GM19240 (cell line): ENCODE data around the gene EBNA1BP2.
"Not testable (repeated sequence)": the region's sequence is repeated elsewhere in the genome, so short reads cannot be mapped to it uniquely, and the experiment has no call there.

Experiments used
- DNase-seq: peaks from one replicate; pipeline ENCODE4 v3.0.0; 2011; ENCODE audit warnings: low spot score; ENCODE audit not compliant: insufficient read length

EBNA1BP2 gene, protein sequence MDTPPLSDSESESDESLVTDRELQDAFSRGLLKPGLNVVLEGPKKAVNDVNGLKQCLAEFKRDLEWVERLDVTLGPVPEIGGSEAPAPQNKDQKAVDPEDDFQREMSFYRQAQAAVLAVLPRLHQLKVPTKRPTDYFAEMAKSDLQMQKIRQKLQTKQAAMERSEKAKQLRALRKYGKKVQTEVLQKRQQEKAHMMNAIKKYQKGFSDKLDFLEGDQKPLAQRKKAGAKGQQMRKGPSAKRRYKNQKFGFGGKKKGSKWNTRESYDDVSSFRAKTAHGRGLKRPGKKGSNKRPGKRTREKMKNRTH

GRCh38 chr1:43171876-43172526, at the start of gene EBNA1BP2, which contains the start of gene CFAP57:
TSS of gene EBNA1BP2 (minus strand) at chr1:43172290. CDS start at chr1:43172118, 172 bp downstream.
TSS of gene CFAP57 (plus strand) at chr1:43172330. CDS start at chr1:43172754, 424 bp downstream.
- peak; percentile 84 for DNase-seq

DNA sequence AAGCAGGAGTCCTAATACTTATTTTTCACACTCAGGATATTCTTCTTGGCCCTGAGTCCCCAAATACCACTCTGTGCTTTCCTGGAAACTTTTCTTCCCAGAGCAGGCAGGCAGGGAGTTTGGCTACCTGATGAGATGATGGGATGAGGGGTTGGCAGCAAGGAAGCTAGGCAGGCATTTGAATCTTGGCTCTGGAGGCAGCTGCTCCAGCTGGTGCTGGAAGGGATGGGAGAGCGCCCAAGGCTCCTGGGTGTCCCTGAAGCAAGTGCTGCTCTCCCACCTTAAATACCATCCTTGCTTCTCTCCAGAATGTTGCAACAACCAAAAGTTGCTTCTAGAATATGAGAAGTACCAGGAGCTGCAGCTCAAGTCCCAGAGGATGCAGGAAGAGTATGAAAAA, 49.7 kb upstream of the EBNA1BP2 start:
- no peak for DNase-seq

DNA sequence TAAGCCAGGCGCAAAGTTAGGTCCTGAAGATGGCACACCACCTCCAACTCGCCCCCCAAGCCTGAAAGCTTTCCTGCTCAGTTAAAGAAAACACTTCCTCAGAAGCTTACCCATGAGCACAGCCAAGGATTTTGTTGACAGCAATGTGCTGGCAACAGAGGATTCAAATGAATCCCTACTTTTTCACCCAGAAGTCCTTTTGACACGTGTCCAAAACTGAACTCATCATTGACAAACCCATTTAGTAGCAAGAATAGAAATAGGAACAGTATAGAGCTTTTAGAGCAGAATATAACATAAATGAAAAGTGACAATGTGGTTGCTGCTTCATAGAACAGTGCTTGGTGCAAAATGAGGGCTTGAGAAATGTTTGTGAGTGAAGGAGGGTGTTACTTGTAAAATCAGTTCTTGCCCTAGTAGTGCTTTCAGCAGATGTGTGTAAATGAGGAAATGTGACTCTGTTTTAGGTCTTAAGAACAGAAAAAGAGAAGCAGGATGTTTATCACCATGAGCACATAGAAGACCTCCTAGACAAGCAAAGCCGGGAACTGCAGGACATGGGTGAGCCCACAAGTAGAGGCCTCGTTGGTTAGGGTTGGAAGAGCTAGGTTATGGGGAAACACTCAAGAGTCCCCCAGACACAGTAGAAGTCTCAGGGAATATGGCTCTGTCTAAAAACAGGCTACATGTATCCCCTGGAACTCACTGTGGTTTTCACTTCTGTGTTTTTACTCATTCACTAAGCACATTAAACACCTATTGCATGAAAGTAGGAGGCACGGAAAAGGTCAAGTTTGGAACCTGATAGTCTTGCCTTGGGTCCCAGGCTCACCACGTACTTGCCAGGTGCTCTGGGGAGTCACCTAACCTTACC, 49.1 kb upstream of the EBNA1BP2 start:
- DNase-seq: peak; percentile 27

GRCh38 chr1:43217747-43218146, 45.7 kb upstream of the EBNA1BP2 start:
- no peak for DNase-seq

- no peak for DNase-seq
These were observed 42.7 kb upstream of the EBNA1BP2 start for GRCh38 chr1:43214501-43215444.

DNA sequence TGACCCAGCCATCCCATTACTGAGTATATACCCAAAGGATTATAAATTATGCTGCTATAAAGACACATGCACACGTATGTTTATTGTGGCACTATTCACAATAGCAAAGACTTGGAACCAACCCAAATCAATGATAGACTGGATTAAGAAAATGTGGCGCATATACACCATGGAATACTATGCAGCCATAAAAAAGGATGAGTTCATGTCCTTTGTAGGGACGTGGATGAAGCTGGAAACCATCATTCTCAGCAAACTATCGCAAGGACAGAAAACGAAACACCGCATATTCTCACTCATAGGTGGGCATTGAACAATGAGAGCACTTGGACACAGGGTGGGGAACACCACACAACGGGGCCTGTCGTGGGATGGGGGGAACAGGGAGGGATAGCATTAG, 36.2 kb upstream of the EBNA1BP2 start:
- DNase-seq: not testable (repeated sequence)

DNA sequence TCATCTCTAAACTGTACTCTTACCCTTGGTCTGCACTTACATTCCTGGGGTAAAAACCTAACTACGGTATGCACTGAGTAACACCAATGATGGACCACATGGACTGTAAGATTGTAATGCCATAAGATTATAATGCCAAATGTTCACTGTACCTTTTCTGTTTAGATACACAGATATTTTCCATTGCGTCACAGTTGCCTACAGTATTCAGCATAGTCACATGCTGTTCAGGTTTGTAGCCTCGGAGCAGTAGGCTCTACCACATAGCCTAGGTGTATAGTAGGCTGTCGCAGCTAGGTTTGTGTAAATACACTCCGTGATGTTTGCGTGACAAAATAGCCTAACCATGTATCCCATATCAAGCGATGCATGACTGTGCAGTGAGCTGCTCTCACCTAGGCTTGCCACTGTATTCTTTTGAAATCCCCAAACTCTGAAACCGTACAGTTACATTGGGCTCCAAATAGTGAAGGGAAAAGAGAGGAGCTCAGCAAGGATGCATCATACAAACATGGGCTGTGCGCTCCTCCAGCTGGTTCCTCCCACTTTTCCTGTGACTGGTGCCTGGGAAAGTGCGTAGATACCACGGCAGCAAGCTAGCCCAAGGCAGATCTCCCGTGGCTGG, 35.3 kb upstream of the EBNA1BP2 start:
- no peak for DNase-seq

DNA sequence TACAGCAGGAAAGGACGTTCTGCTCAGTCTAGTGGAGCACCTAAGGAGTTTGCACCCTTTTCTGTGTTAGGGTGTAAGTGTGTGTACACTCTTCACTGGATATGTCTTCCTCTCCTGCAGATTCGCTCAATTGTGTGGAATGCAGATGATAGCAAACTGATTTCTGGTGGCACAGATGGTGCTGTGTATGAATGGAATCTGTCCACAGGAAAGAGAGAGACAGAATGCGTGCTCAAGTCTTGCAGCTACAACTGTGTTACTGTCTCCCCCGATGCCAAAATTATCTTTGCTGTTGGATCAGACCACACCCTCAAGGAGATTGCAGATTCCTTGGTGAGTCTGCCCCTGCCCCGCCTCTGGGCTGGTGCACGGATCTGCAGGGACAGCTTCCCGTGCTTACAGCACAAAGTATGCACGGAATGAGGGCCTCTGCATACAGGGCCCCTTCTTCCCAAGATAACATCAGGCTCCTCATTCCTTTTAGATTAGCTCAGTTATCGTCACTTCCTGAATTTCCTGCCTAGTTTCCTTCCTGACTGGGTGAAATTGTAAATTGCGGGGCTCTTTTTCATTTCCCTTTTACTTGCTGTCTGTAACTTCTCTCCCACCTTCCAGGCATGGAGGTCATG, 34.6 kb upstream of the EBNA1BP2 start:
- DNase-seq: no peak

DNA sequence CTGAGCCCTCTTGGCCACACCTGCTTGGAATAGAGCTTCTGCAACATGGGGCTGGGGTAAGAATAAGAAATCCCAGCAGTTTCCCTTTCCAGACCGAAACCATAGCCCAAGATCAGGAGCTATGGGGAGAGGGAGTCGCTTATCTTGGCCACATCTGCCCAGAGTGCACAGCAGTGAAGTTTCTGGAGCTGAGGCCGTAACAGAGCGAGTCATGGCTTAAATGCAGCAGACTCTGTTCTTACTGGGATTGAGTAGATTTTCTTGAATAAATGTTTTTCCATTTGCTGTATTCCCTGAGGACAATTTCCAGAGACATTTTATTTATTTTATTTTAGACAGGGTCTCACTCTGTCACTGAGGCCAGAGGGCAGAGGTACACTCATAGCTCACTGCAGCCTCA, 33.6 kb upstream of the EBNA1BP2 start:
- no peak for DNase-seq

GRCh38 chr1:43204394-43204793, 32.3 kb upstream of the EBNA1BP2 start:
- no peak for DNase-seq

GRCh38 chr1:43203859-43204258, 31.8 kb upstream of the EBNA1BP2 start:
- no peak for DNase-seq

- DNase-seq: peak; percentile 38
These were observed 27.1 kb upstream of the EBNA1BP2 start for GRCh38 chr1:43199093-43199726.

DNA sequence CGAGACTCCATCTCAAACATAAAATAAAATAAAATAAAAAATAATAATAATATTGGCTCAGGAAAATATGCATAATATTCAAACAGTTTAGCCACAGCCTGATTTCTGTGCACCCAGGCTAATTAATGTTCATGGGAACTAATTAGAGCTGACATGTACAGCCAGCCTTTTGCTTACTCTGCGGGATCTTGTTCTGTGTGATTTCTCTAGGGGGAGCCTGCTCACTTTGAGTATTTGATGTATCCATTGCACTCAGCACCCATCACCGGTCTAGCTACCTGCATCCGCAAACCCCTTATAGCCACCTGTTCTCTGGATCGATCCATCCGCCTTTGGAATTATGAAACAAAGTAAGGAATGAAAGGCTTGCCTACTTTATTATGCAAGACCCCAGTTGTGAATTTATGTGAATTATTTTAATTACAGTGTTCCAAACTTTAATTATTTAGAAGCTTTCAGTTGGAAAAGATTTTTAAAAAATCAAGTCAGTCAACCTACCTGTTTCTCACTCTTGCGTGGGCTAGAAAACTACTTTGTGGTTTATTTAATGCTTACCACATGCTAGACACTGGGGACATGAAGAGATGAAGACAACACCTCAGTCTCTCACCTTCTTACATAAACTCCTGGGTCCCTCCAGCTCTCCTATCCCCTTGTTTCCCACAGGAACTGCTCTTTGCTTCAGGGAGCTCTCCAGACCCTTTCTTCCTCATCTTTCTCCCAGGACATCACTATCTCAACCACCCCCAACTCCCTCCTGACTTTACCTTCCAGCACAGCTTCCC, 25.4 kb upstream of the EBNA1BP2 start:
- DNase-seq: no peak

DNA sequence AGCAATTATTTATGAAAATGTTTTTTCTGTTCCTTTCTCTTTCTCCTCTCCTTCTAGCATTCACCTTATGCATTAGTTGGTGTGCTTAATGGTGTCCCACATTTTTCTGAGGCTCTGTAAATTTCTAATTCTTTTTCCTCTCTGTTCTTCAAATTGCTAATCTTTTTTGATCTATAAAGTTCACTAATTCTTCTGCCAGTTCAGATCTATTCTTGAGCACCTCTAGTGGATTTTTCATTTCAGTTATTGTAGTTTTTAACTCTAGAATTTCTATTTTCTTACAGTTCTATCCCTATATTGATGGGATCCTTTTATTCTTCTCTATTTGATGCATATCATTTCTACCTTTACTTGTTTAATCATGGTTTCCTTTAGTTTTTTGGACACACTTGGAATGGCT, 22.4 kb upstream of the EBNA1BP2 start:
- no peak for DNase-seq

- DNase-seq: no peak
These were observed 16.0 kb upstream of the EBNA1BP2 start for GRCh38 chr1:43188106-43188505.

DNA sequence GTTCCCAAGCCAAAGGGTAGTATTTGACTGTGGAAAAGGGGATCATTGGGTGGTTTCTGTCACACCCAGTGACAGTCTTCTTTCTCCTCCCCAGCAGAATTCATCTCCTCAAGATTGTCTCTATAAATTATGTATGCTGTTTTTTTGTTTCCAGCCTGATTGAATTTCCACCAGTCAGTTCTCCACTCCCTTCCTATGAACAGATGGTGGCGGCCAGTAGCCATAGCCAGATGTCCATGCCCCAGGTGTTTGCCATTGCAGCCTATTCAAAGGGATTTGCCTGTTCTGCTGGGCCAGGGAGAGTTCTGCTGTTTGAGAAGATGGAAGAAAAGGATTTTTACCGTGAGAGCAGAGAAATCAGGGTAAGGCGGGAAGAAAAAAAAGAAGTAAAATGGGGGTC, 12.9 kb upstream of the EBNA1BP2 start:
- no peak for DNase-seq

DNA sequence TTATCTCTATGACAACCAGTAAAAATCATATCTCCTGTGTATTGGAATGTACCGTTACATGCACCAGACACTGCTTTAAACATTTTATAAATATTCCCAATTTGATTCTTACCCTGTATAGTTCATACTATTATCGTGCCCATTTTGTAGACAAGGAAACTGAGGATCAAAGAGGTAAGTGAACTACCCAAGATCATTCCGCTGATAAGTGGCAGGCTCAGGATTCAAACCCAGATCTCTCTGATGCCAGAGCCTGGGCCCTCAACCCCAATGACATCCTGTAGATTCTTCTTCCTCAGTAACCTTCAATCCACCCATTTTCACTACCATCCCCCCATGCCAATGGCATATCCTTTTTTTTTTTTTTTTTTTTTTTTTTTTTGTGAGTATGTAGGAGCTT, 12.3 kb upstream of the EBNA1BP2 start:
- no peak for DNase-seq

GRCh38 chr1:43177691-43178090, 5.6 kb upstream of the EBNA1BP2 start:
- DNase-seq: no peak

DNA sequence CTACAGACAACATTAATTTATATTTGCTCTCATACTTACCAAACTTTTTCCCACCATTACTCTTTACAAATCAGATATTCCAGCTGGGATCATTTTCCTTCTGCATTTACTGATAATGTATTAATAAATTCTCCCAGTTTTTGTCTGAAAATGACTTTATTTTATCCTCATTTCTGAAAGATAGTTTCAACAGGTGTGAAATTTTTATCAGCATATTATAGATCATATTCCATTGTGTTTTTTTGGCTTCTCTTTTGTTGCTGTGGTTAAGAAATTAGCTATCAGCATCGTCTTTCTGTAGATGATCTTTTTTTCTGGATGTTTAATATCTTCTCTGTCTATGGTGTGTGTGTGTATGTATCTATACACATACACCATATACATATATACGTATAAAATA, 2.8 kb upstream of the EBNA1BP2 start:
- DNase-seq: no peak
